GM18517 (cell line): ENCODE results near the gene EVC2.
"Not testable (repeated sequence)": the region's sequence is repeated elsewhere in the genome, so short reads cannot be mapped to it uniquely, and the experiment has no call there.

Source experiments
- ATAC-seq: cut with Tn5 transposase; IDR thresholded peaks from one replicate; pipeline ENCODE4 v1.9.1; 2021; ENCODE audit warnings: mild to moderate bottlenecking, moderate library complexity; ENCODE audit not compliant: unreplicated experiment

The EVC2 gene

GRCh38 chr4:5629542-5629941 is 78.8 kb downstream of the EVC2 start:
- no peak for ATAC-seq

- no peak for ATAC-seq
Observed at GRCh38 chr4:5626913-5627312, 81.4 kb downstream of the EVC2 start.

- ATAC-seq = no peak
Observed at GRCh38 chr4:5622596-5622995, 85.8 kb downstream of the EVC2 start.

- no peak for ATAC-seq
Observed at GRCh38 chr4:5619913-5620625, 88.3 kb downstream of the EVC2 start.

GRCh38 chr4:5618051-5618960 is 90.1 kb downstream of the EVC2 start:
- no peak for ATAC-seq

- ATAC-seq = no peak
Observed at GRCh38 chr4:5616331-5616950, 91.9 kb downstream of the EVC2 start.

- no peak for ATAC-seq
Observed at GRCh38 chr4:5615496-5616075, 92.8 kb downstream of the EVC2 start.

GRCh38 chr4:5611750-5612149 is 96.6 kb downstream of the EVC2 start:
- ATAC-seq = no peak

GRCh38 chr4:5609306-5610007 is 98.9 kb downstream of the EVC2 start:
- no peak for ATAC-seq

GRCh38 chr4:5593828-5594227 is 114.5 kb downstream of the EVC2 start:
- ATAC-seq = not testable (repeated sequence)

- ATAC-seq = no peak
Observed at GRCh38 chr4:5592272-5592671, 116.1 kb downstream of the EVC2 start.

- ATAC-seq = no peak
Observed at GRCh38 chr4:5589495-5589894, 118.9 kb downstream of the EVC2 start.

GRCh38 chr4:5588046-5588445 is 120.3 kb downstream of the EVC2 start:
- ATAC-seq = no peak

GRCh38 chr4:5575941-5576340 is 132.4 kb downstream of the EVC2 start:
- ATAC-seq = no peak

GRCh38 chr4:5574386-5574785 is 134.0 kb downstream of the EVC2 start:
- ATAC-seq = no peak

- ATAC-seq = no peak
Observed at GRCh38 chr4:5573965-5574364, 134.4 kb downstream of the EVC2 start.

- ATAC-seq = no peak
Observed at GRCh38 chr4:5572751-5573150, 135.6 kb downstream of the EVC2 start.

- ATAC-seq = no peak
Observed at GRCh38 chr4:5572114-5572513, 136.2 kb downstream of the EVC2 start.

- no peak for ATAC-seq
Observed at GRCh38 chr4:5571646-5572045, 136.7 kb downstream of the EVC2 start.

GRCh38 chr4:5569451-5569850 is 138.9 kb downstream of the EVC2 start:
- no peak for ATAC-seq

GRCh38 chr4:5568931-5569330 is 139.4 kb downstream of the EVC2 start:
- no peak for ATAC-seq
